Measurements from ENCODE around the gene UBE2F.

Gene UBE2F

GRCh38 chr2:238090887-238091286, 124.1 kb downstream of the UBE2F start:
- H3K4me3 ChIP-seq (ENCODE audit: low read depth, low read length): no peak overlapping the region
- no peak for DNase-seq (ENCODE audit: low read depth)

GRCh38 chr2:238091436-238092060, 124.7 kb downstream of the UBE2F start:
- no peak for DNase-seq (ENCODE audit: low read depth)
- H3K4me3 ChIP-seq (ENCODE audit: low read depth, low read length): no peak overlapping the region
